H9 (cell line): ENCODE measurements around the gene AGBL4. TPM values are rescaled to one million over a fixed set of nuclear protein-coding genes. Genes with fewer than 3 reads are reported as not detected.
A peak's percentile ranks its signal among the peaks of the same experiment; 100 is the strongest.

Experiments
- DNase-seq: peaks from one replicate; pipeline ENCODE4 v3.0.0-alpha.2; 2017
- H2AFZ ChIP-seq: one replicate; pipeline ENCODE4 v1.6.1; 2013; ENCODE audit warnings: mild to moderate bottlenecking, low read length, control low read depth, moderate library complexity
- H2AK5ac ChIP-seq: 2 replicates; pipeline ENCODE4 v1.6.1; 2013; ENCODE audit warnings: low read length, control low read depth, mixed read lengths; ENCODE audit not compliant: insufficient read length
- H2BK120ac ChIP-seq: one replicate; pipeline ENCODE4 v1.6.1; 2013; ENCODE audit warnings: low read depth, mild to moderate bottlenecking, low read length, control low read depth, inconsistent platforms; ENCODE audit not compliant: poor library complexity, severe bottlenecking
- H2BK12ac ChIP-seq: 2 replicates; pipeline ENCODE4 v1.6.1; 2013; ENCODE audit warnings: low read length, control low read depth, mixed read lengths, low read depth; ENCODE audit not compliant: insufficient read length
- H2BK15ac ChIP-seq: 2 replicates; pipeline ENCODE4 v1.6.1; 2013; ENCODE audit warnings: low read depth, low read length, control low read depth
- H2BK20ac ChIP-seq: one replicate; pipeline ENCODE4 v1.6.1; 2013; ENCODE audit warnings: low read depth, mild to moderate bottlenecking, low read length, control low read depth, inconsistent platforms; ENCODE audit not compliant: poor library complexity, severe bottlenecking
- H2BK5ac ChIP-seq: 2 replicates; pipeline ENCODE4 v1.6.1; 2013; ENCODE audit warnings: low read length, control low read depth, mixed read lengths; ENCODE audit not compliant: insufficient read length
- H3K14ac ChIP-seq: 2 replicates; pipeline ENCODE4 v1.6.1; 2013; ENCODE audit warnings: low read length, control low read depth; ENCODE audit not compliant: insufficient read depth
- H3K18ac ChIP-seq: 2 replicates; pipeline ENCODE4 v1.6.1; 2013; ENCODE audit warnings: low read depth, mild to moderate bottlenecking, mixed read lengths, low read length, control low read depth; ENCODE audit not compliant: insufficient read length
- H3K23ac ChIP-seq: 2 replicates; pipeline ENCODE4 v1.6.1; 2013; ENCODE audit warnings: low read length, control low read depth, mixed read lengths, low read depth; ENCODE audit not compliant: insufficient read length
- H3K23me2 ChIP-seq: 2 replicates; pipeline ENCODE4 v1.6.1; 2013; ENCODE audit warnings: low read depth, mild to moderate bottlenecking, mixed read lengths, low read length, control low read depth; ENCODE audit not compliant: insufficient read length, poor library complexity, severe bottlenecking
- H3K27ac ChIP-seq: 2 replicates; pipeline ENCODE4 v1.5.1; 2013; ENCODE audit warnings: low read length, control low read depth, mixed read lengths, low read depth; ENCODE audit not compliant: insufficient read length
- H3K27me3 ChIP-seq: 2 replicates; pipeline ENCODE4 v1.6.1; 2013; ENCODE audit warnings: low read length, control low read depth, inconsistent platforms; ENCODE audit not compliant: insufficient read depth
- H3K4ac ChIP-seq: 2 replicates; pipeline ENCODE4 v1.6.1; 2013; ENCODE audit warnings: low read depth, mild to moderate bottlenecking, control low read depth, inconsistent platforms, low read length, moderate library complexity
- H3K4me1 ChIP-seq: 2 replicates; pipeline ENCODE4 v1.6.1; 2013; ENCODE audit warnings: low read length, control low read depth, inconsistent platforms; ENCODE audit not compliant: insufficient read depth
- H3K4me2 ChIP-seq: 2 replicates; pipeline ENCODE4 v1.6.1; 2013; ENCODE audit warnings: low read length, control low read depth, mixed read lengths; ENCODE audit not compliant: insufficient read length, insufficient read depth
- H3K56ac ChIP-seq: 2 replicates; pipeline ENCODE4 v1.6.1; 2013; ENCODE audit warnings: low read depth, mild to moderate bottlenecking, mixed read lengths, low read length, control low read depth; ENCODE audit not compliant: insufficient read length
- H3K79me1 ChIP-seq: 2 replicates; pipeline ENCODE4 v1.6.1; 2013; ENCODE audit warnings: low read depth, mild to moderate bottlenecking, moderate library complexity, low read length, control low read depth, inconsistent platforms; ENCODE audit not compliant: insufficient read depth, poor library complexity, severe bottlenecking
- H3K79me2 ChIP-seq: 2 replicates; pipeline ENCODE4 v1.6.1; 2013; ENCODE audit warnings: low read length, control low read depth, inconsistent platforms; ENCODE audit not compliant: insufficient read depth
- H3K9ac ChIP-seq: 2 replicates; pipeline ENCODE4 v1.6.1; 2013; ENCODE audit warnings: low read length, control low read depth, mixed read lengths; ENCODE audit not compliant: insufficient read length; ENCODE audit errors: extremely low read depth
- H3K9me3 ChIP-seq: one replicate; pipeline ENCODE4 v1.6.1; 2013; ENCODE audit warnings: low read depth, low read length, inconsistent platforms; ENCODE audit not compliant: control insufficient read depth
- H3T11ph ChIP-seq: one replicate; pipeline ENCODE4 v1.6.1; 2013; ENCODE audit warnings: mild to moderate bottlenecking, low read length, control low read depth, inconsistent platforms
- H4K20me1 ChIP-seq: one replicate; pipeline ENCODE4 v1.6.1; 2013; ENCODE audit not compliant: control insufficient read depth, insufficient read length, insufficient read depth
- H4K5ac ChIP-seq: 2 replicates; pipeline ENCODE4 v1.6.1; 2013; ENCODE audit warnings: low read depth, mild to moderate bottlenecking, mixed read lengths, low read length, control low read depth; ENCODE audit not compliant: insufficient read length
- H4K8ac ChIP-seq: replicated peaks from 2 replicates; pipeline ENCODE4 v1.6.1; 2013; ENCODE audit warnings: low read length, control low read depth, mixed read lengths, low read depth; ENCODE audit not compliant: insufficient read length
- H4K91ac ChIP-seq: 2 replicates; pipeline ENCODE4 v1.6.1; 2013; ENCODE audit warnings: low read depth, mild to moderate bottlenecking, moderate library complexity, mixed read lengths, low read length, control low read depth; ENCODE audit not compliant: insufficient read length
- H3K27ac Mint-ChIP-seq, 3 experiments: 2 replicates in 2 of 3; 3 replicates in 1 of 3; pipeline ENCODE4 v1.8.0; 2020 to 2021; ENCODE audit warnings: mixed read lengths in 3 of 3, mild to moderate bottlenecking in 1 of 3, moderate library complexity in 1 of 3
- H3K27me3 Mint-ChIP-seq: 2 replicates; pipeline ENCODE4 v1.8.0; 2021; ENCODE audit warnings: low read depth, mild to moderate bottlenecking, moderate library complexity, mixed read lengths
- H3K36me3 Mint-ChIP-seq, 3 experiments: 2 replicates in 2 of 3; 3 replicates in 1 of 3; pipeline ENCODE4 v1.8.0; 2020 to 2021; ENCODE audit warnings: low read depth in 3 of 3, mixed read lengths in 3 of 3; ENCODE audit not compliant: insufficient read depth in 1 of 3
- H3K4me1 Mint-ChIP-seq, 2 experiments: 2 replicates each; pipeline ENCODE4 v1.8.0; 2020; ENCODE audit warnings: mixed read lengths in 2 of 2
- H3K4me3 Mint-ChIP-seq, 2 experiments: 2 replicates in 1 of 2; 3 replicates in 1 of 2; pipeline ENCODE4 v1.8.0; 2020 to 2021; ENCODE audit warnings: mild to moderate bottlenecking in 2 of 2, mixed read lengths in 2 of 2, moderate library complexity in 1 of 2
- H3K9me3 Mint-ChIP-seq, 2 experiments: 2 replicates in 1 of 2; 3 replicates in 1 of 2; pipeline ENCODE4 v1.8.0; 2020; ENCODE audit warnings: mild to moderate bottlenecking in 2 of 2, mixed read lengths in 2 of 2, moderate library complexity in 1 of 2
- WGBS: extraction: QIAGEN DNeasy Blood & Tissue Kit; methylation state at CpG from one replicate; pipeline ENCODE4 v1.1.7; 2013; ENCODE audit warnings: missing lambda C conversion rate, low lambda C conversion rate, mixed read lengths; ENCODE audit not compliant: insufficient read length; ENCODE audit errors: extremely low coverage; 5-methylcytosine and 5-hydroxymethylcytosine counted together
- total RNA-seq: library from RNA; stranded (reverse); gene quantifications from 2 replicates; pipeline ENCODE4 v1.2.1, GENCODE V29; 2021
- TF ChIP-seq, protein P1 (sequence below): fragments of 200-600 bp; sonication (generic); conservative IDR thresholded peaks from 3 replicates; pipeline ENCODE4 v1.8.0; 2021; ENCODE audit warnings: antibody characterized with exemption, mild to moderate bottlenecking

The AGBL4 gene
- total RNA-seq, 1 experiment from 2014 or later, result not detected

DNA sequence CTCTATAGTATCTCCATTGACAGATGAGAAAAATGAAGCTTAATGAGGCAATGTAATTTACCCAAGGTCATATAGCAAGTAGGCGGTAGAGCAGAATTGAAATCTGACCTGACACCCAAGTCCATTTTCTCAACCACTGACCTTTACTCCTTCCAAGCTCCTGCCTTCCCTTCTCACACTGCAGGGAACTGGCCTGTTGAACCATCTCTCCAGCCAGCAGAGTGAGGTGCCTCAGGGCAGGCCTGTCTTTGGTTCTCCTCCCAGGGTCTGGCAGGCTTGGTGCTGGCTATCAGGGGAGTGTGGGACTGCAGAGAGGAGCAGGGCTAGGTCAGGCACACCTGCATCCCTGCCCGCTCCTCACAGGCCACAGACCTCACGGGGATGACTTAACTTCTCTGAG lies 1373.9 kb downstream of the AGBL4 start:
- Histone ChIP-seq H3K27me3 (no peaks in the 10 kb centered on the region), H3K4me2 (no peak overlapping the region), H4K20me1 (no peaks in the 10 kb centered on the region), H2BK12ac (no peak overlapping the region), H3K79me1 (no peaks in the 10 kb centered on the region), H3K23me2 (no peaks in the 10 kb centered on the region), H4K5ac (no peak overlapping the region), H2BK15ac (no peak overlapping the region), H3K14ac (no peak overlapping the region; the same call in 1 of the 2 replicates), H3K23ac (no peak overlapping the region), H4K8ac (no peak overlapping the region), H3K9ac (no peak overlapping the region), H2BK5ac (no peak overlapping the region), H3T11ph (no peak overlapping the region), H3K9me3 (no peaks in the 10 kb centered on the region), H3K18ac (no peak overlapping the region), H3K56ac (no peak overlapping the region), H2BK120ac (no peak overlapping the region), H3K4ac (no peak overlapping the region), H2AFZ (no peak overlapping the region), H3K79me2 (no peaks in the 10 kb centered on the region), H2AK5ac (no peak overlapping the region), H3K27ac (no peak overlapping the region), H3K4me1 (no peaks in the 10 kb centered on the region), H2BK20ac (no peak overlapping the region), H4K91ac (no peak overlapping the region)
- Mint-ChIP-seq H3K9me3 (no peaks in the 10 kb centered on the region), H3K4me1 (peaks cover 18 to 23% of the 10 kb centered on the region in 2 experiments), H3K4me3 (no peak overlapping the region), H3K27me3 (peaks cover 2% of the 10 kb centered on the region; the same call in 1 of the 2 replicates), H3K36me3 (no peaks in the 10 kb centered on the region), H3K27ac (peak overlapping the region in 1 of 3 experiments; percentile 22; a peak in 1 of 7 replicates)
- WGBS, result no CpG with 5 or more reads among the region's 3 CpGs
- no peak for DNase-seq
- TF ChIP-seq, protein P1, sequence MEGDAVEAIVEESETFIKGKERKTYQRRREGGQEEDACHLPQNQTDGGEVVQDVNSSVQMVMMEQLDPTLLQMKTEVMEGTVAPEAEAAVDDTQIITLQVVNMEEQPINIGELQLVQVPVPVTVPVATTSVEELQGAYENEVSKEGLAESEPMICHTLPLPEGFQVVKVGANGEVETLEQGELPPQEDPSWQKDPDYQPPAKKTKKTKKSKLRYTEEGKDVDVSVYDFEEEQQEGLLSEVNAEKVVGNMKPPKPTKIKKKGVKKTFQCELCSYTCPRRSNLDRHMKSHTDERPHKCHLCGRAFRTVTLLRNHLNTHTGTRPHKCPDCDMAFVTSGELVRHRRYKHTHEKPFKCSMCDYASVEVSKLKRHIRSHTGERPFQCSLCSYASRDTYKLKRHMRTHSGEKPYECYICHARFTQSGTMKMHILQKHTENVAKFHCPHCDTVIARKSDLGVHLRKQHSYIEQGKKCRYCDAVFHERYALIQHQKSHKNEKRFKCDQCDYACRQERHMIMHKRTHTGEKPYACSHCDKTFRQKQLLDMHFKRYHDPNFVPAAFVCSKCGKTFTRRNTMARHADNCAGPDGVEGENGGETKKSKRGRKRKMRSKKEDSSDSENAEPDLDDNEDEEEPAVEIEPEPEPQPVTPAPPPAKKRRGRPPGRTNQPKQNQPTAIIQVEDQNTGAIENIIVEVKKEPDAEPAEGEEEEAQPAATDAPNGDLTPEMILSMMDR, result no peak
